ENCODE results near the gene TPSB2. TPM values are rescaled to one million over a fixed set of nuclear protein-coding genes. Genes with fewer than 3 reads are reported as not detected.

TPSB2 gene
- polyA plus RNA-seq, 1 donor (not counting 4 experiments of a cell fraction or from before 2014, with no cell fraction given): not detected

GRCh38 chr16:1210461-1210860 lies 19.5 kb downstream of the TPSB2 start:
- FAIRE-seq: no peak
- no peak overlapping the region for H2AFZ ChIP-seq (ENCODE audit: control insufficient read depth, low read length)
- peaks cover 9% of the 10 kb centered on the region for H3K27me3 ChIP-seq (ENCODE audit: control insufficient read depth, extremely low read depth, insufficient read depth, low read length)
- no peaks in the 10 kb centered on the region for H3K9me1 ChIP-seq (ENCODE audit: control insufficient read depth, extremely low read depth, insufficient read depth, low read length)
- H3K4me1 ChIP-seq (ENCODE audit: control insufficient read depth, extremely low read depth, insufficient read depth, low read length): no peaks in the 10 kb centered on the region
- dilution Hi-C loops (cut with MboI; ENCODE audit: extremely low pct_ligation_motif_present, low sequenced_read_pairs): no loop called here
- no peaks in the 10 kb centered on the region for H3K79me2 ChIP-seq (ENCODE audit: control insufficient read depth, insufficient read depth, low read length)
- no peaks in the 10 kb centered on the region for H3K36me3 ChIP-seq (ENCODE audit: control insufficient read depth in 2 of 2, extremely low read depth in 1 of 2, insufficient read depth in 2 of 2, low read length in 2 of 2)
- no peak overlapping the region for H3K4me2 ChIP-seq (ENCODE audit: control insufficient read depth, extremely low read depth, insufficient read depth, low read depth, low read length)
- H3K9me3 ChIP-seq (ENCODE audit: control insufficient read depth, low read depth, low read length): peaks cover 2% of the 10 kb centered on the region
- H4K20me1 ChIP-seq (ENCODE audit: control insufficient read depth, extremely low read depth, insufficient read depth, low read length): no peaks in the 10 kb centered on the region
- no peak overlapping the region for H3K4me3 ChIP-seq (ENCODE audit: control insufficient read depth in 2 of 3, extremely low read depth in 1 of 3, insufficient read depth in 2 of 3, low read depth in 1 of 3, low read length in 3 of 3)
- no peak for DNase-seq (ENCODE audit: low read depth, low spot score)
- H3K27ac ChIP-seq (ENCODE audit: control insufficient read depth, insufficient read depth, low read length): no peak overlapping the region
- H3K9ac ChIP-seq (ENCODE audit: control insufficient read depth, extremely low read depth, insufficient read depth, low read length): no peak overlapping the region
- no peak for TF ChIP-seq CTCF (optimal IDR thresholded peaks at IDR 0.05 in 1 of 3, IDR thresholded peaks at IDR 0.05 in 1 of 3, conservative IDR thresholded peaks at IDR 0.05 in 1 of 3; ENCODE audit: extremely low read depth in 1 of 3, insufficient read depth in 2 of 3, low read length in 3 of 3)
- no peak for TF ChIP-seq EZH2 (IDR thresholded peaks at IDR 0.05; ENCODE audit: low read length)

GRCh38 chr16:1209081-1209480 lies 20.9 kb downstream of the TPSB2 start:
- Histone ChIP-seq H3K27ac (ENCODE audit: control insufficient read depth, insufficient read depth, low read length) (no peak overlapping the region), H2AFZ (ENCODE audit: control insufficient read depth, low read length) (no peak overlapping the region), H3K4me1 (ENCODE audit: control insufficient read depth, extremely low read depth, insufficient read depth, low read length) (no peaks in the 10 kb centered on the region), H3K9me3 (ENCODE audit: control insufficient read depth, low read depth, low read length) (peaks cover 2% of the 10 kb centered on the region), H3K4me3 (ENCODE audit: control insufficient read depth in 2 of 3, extremely low read depth in 1 of 3, insufficient read depth in 2 of 3, low read depth in 1 of 3, low read length in 3 of 3) (no peak overlapping the region), H3K9ac (ENCODE audit: control insufficient read depth, extremely low read depth, insufficient read depth, low read length) (no peak overlapping the region), H3K79me2 (ENCODE audit: control insufficient read depth, insufficient read depth, low read length) (no peaks in the 10 kb centered on the region), H4K20me1 (ENCODE audit: control insufficient read depth, extremely low read depth, insufficient read depth, low read length) (no peaks in the 10 kb centered on the region), H3K4me2 (ENCODE audit: control insufficient read depth, extremely low read depth, insufficient read depth, low read depth, low read length) (no peak overlapping the region), H3K36me3 (ENCODE audit: control insufficient read depth in 2 of 2, extremely low read depth in 1 of 2, insufficient read depth in 2 of 2, low read length in 2 of 2) (no peaks in the 10 kb centered on the region), H3K9me1 (ENCODE audit: control insufficient read depth, extremely low read depth, insufficient read depth, low read length) (no peaks in the 10 kb centered on the region), H3K27me3 (ENCODE audit: control insufficient read depth, extremely low read depth, insufficient read depth, low read length) (peaks cover 18% of the 10 kb centered on the region)
- DNase-seq (ENCODE audit: low read depth, low spot score): no peak
- TF ChIP-seq EZH2 (IDR thresholded peaks at IDR 0.05; ENCODE audit: low read length): no peak
- TF ChIP-seq CTCF (optimal IDR thresholded peaks at IDR 0.05 in 1 of 3, IDR thresholded peaks at IDR 0.05 in 1 of 3, conservative IDR thresholded peaks at IDR 0.05 in 1 of 3; ENCODE audit: extremely low read depth in 1 of 3, insufficient read depth in 2 of 3, low read length in 3 of 3): no peak
- dilution Hi-C loops (cut with MboI; ENCODE audit: extremely low pct_ligation_motif_present, low sequenced_read_pairs): no loop called here
- FAIRE-seq: no peak

Measured in keratinocyte (primary cell).